WTC11 (cell line): Measurements from ENCODE around the gene DGKG. TPM values are rescaled to one million over a fixed set of nuclear protein-coding genes. Genes with fewer than 3 reads are reported as not detected.

Source experiments
- ATAC-seq: fragments of 200-7000 bp; cut with Tn5 transposase; 2 replicates; pipeline ENCODE4 v1.10.0; 2021; ENCODE audit warnings: mild to moderate bottlenecking, moderate library complexity
- CTCF ChIA-PET: fragments of 300-600 bp; sonication (Branson Sonifier 250); formaldehyde crosslinking; loops from one replicate; lab custom pipeline; 2021; ENCODE audit warnings: antibody characterized with exemption; lab: Charles Lee
- POLR2A ChIA-PET: fragments of 350-600 bp; sonication (Branson Sonifier 250); formaldehyde crosslinking; loops from one replicate; lab custom pipeline; 2021; ENCODE audit warnings: antibody characterized with exemption; lab: Charles Lee
- DNase-seq: peaks from one replicate; pipeline ENCODE4 v3.0.0; 2021; ENCODE audit warnings: low spot score
- H3K27ac Mint-ChIP-seq: 2 replicates; pipeline ENCODE4 v1.8.0; 2021; ENCODE audit warnings: mixed read lengths
- H3K27me3 Mint-ChIP-seq: 2 replicates; pipeline ENCODE4 v1.8.0; 2021; ENCODE audit warnings: low read depth, mild to moderate bottlenecking, moderate library complexity, mixed read lengths
- H3K36me3 Mint-ChIP-seq: 2 replicates; pipeline ENCODE4 v1.8.0; 2021; ENCODE audit warnings: mixed read lengths
- H3K4me1 Mint-ChIP-seq: 2 replicates; pipeline ENCODE4 v1.8.0; 2022; ENCODE audit warnings: mixed read lengths
- H3K4me3 Mint-ChIP-seq: 2 replicates; pipeline ENCODE4 v1.8.0; 2021; ENCODE audit warnings: mild to moderate bottlenecking, moderate library complexity, mixed read lengths
- H3K9me3 Mint-ChIP-seq: 2 replicates; pipeline ENCODE4 v1.8.0; 2021; ENCODE audit warnings: mixed read lengths
- ATF1 ChIP-seq: sonication (generic); formaldehyde crosslinking; IDR thresholded peaks from 2 replicates; pipeline ENCODE4 v1.8.1; 2023; ENCODE audit warnings: mild to moderate bottlenecking, moderate library complexity, missing genetic modification reagents
- ATF3 ChIP-seq: sonication (generic); formaldehyde crosslinking; conservative IDR thresholded peaks from 2 replicates; pipeline ENCODE4 v1.8.1; 2022; ENCODE audit warnings: mild to moderate bottlenecking, missing genetic modification reagents
- CBFB ChIP-seq: sonication (generic); formaldehyde crosslinking; IDR thresholded peaks from 2 replicates; pipeline ENCODE4 v1.8.1; 2022; ENCODE audit warnings: mild to moderate bottlenecking, low read depth, missing genetic modification reagents
- CDX4 ChIP-seq: fragments of 250-450 bp; sonication (Bioruptor Pico); IDR thresholded peaks from 2 replicates; pipeline ENCODE4 v1.9.0; 2021; ENCODE audit warnings: moderate library complexity, mild to moderate bottlenecking, inconsistent platforms, borderline replicate concordance
- CREB1 ChIP-seq: sonication (generic); formaldehyde crosslinking; IDR thresholded peaks from 2 replicates; pipeline ENCODE4 v1.8.0; 2023; ENCODE audit warnings: mild to moderate bottlenecking, missing genetic modification reagents
- ESRRA ChIP-seq: sonication (generic); formaldehyde crosslinking; IDR thresholded peaks from 2 replicates; pipeline ENCODE4 v1.8.1; 2022; ENCODE audit warnings: mild to moderate bottlenecking, missing genetic modification reagents, borderline replicate concordance
- FOXJ3 ChIP-seq: sonication (generic); formaldehyde crosslinking; IDR thresholded peaks from 2 replicates; pipeline ENCODE4 v1.9.0; 2021; ENCODE audit warnings: missing genetic modification reagents, mild to moderate bottlenecking, borderline replicate concordance
- GRHL2 ChIP-seq: fragments of 250-450 bp; sonication (Bioruptor Pico); IDR thresholded peaks from 2 replicates; pipeline ENCODE4 v1.8.0; 2022; ENCODE audit warnings: mild to moderate bottlenecking, moderate library complexity; ENCODE audit not compliant: insufficient replicate concordance, severe bottlenecking
- GTF2I ChIP-seq: fragments of 250-450 bp; sonication (Bioruptor Pico); conservative IDR thresholded peaks from 2 replicates; pipeline ENCODE4 v1.4.0; 2021; ENCODE audit warnings: mild to moderate bottlenecking
- JAZF1 ChIP-seq: fragments of 250-450 bp; sonication (Bioruptor Pico); IDR thresholded peaks from 2 replicates; pipeline ENCODE4 v1.9.0; 2021; ENCODE audit warnings: moderate library complexity, mild to moderate bottlenecking, inconsistent platforms
- JUN ChIP-seq: sonication (generic); formaldehyde crosslinking; IDR thresholded peaks from 2 replicates; pipeline ENCODE4 v1.8.0; 2023; ENCODE audit warnings: mild to moderate bottlenecking, missing genetic modification reagents
- KAT7 ChIP-seq: sonication (generic); formaldehyde crosslinking; IDR thresholded peaks from 2 replicates; pipeline ENCODE4 v1.8.1; 2023; ENCODE audit warnings: missing genetic modification reagents, mild to moderate bottlenecking, borderline replicate concordance
- NFATC4 ChIP-seq: fragments of 250-450 bp; sonication (Bioruptor Pico); IDR thresholded peaks from 2 replicates; pipeline ENCODE4 v1.9.0; 2021; ENCODE audit warnings: mild to moderate bottlenecking
- PRRX2 ChIP-seq: fragments of 250-450 bp; sonication (Bioruptor Pico); IDR thresholded peaks from 2 replicates; pipeline ENCODE4 v1.8.0; 2021; ENCODE audit warnings: mild to moderate bottlenecking
- USF1 ChIP-seq: sonication (generic); formaldehyde crosslinking; IDR thresholded peaks from 2 replicates; pipeline ENCODE4 v1.8.0; 2022; ENCODE audit warnings: mild to moderate bottlenecking, missing genetic modification reagents
- ZNF317 ChIP-seq: sonication (generic); formaldehyde crosslinking; IDR thresholded peaks from 2 replicates; pipeline ENCODE4 v1.8.1; 2023; ENCODE audit warnings: low read depth, mild to moderate bottlenecking, moderate library complexity, missing genetic modification reagents, borderline replicate concordance
- ZNF396 ChIP-seq: fragments of 250-450 bp; sonication (Bioruptor Pico); IDR thresholded peaks from 2 replicates; pipeline ENCODE4 v1.8.0; 2021; ENCODE audit warnings: mild to moderate bottlenecking, moderate library complexity, borderline replicate concordance
- ZNF512 ChIP-seq: sonication (generic); formaldehyde crosslinking; IDR thresholded peaks from 2 replicates; pipeline ENCODE4 v1.8.1; 2022; ENCODE audit warnings: missing genetic modification reagents, borderline replicate concordance
- total RNA-seq: library from RNA; stranded (reverse); gene quantifications from 3 replicates; pipeline ENCODE4 v1.2.3, GENCODE V29; 2021
- TF ChIP-seq, protein P1 (sequence below): fragments of 200-600 bp; IDR thresholded peaks from 2 replicates; pipeline ENCODE4 v1.8.0; 2022; ENCODE audit warnings: antibody characterized with exemption
- TF ChIP-seq, protein P2 (sequence below): sonication (generic); formaldehyde crosslinking; IDR thresholded peaks from 2 replicates; pipeline ENCODE4 v1.8.1; 2023; ENCODE audit warnings: mild to moderate bottlenecking, missing genetic modification reagents, moderate library complexity

DGKG gene
- total RNA-seq, 1 experiment from 2014 or later: 0.92 TPM

DNA sequence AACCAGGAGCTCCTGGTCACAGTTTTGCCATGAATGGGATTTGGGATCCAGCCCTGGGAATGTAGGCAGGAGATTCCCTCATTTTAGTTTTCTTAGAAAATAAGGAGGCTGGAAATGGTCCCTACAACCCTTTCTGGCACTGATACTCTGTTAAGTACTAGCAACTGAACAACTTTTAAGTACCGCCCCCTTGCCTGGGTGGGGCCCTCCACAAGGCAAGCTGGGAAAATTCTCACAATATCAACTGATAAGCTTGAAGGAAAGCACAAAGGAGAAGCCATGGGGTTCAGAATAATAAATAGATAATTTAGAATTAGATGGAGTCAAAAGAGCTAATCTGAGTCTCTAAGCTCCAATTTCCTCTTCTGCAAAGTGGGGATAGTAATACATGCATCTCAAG, 4.2 kb upstream of the DGKG start:
- DNase-seq: no peak
- no peak for TF ChIP-seq ATF1
- TF ChIP-seq, protein P1, sequence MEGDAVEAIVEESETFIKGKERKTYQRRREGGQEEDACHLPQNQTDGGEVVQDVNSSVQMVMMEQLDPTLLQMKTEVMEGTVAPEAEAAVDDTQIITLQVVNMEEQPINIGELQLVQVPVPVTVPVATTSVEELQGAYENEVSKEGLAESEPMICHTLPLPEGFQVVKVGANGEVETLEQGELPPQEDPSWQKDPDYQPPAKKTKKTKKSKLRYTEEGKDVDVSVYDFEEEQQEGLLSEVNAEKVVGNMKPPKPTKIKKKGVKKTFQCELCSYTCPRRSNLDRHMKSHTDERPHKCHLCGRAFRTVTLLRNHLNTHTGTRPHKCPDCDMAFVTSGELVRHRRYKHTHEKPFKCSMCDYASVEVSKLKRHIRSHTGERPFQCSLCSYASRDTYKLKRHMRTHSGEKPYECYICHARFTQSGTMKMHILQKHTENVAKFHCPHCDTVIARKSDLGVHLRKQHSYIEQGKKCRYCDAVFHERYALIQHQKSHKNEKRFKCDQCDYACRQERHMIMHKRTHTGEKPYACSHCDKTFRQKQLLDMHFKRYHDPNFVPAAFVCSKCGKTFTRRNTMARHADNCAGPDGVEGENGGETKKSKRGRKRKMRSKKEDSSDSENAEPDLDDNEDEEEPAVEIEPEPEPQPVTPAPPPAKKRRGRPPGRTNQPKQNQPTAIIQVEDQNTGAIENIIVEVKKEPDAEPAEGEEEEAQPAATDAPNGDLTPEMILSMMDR: no peak
- no peak for TF ChIP-seq ZNF512 (CRISPR knock-in tag)
- TF ChIP-seq CDX4 (CRISPR knock-in tag): no peak
- TF ChIP-seq, protein P2, sequence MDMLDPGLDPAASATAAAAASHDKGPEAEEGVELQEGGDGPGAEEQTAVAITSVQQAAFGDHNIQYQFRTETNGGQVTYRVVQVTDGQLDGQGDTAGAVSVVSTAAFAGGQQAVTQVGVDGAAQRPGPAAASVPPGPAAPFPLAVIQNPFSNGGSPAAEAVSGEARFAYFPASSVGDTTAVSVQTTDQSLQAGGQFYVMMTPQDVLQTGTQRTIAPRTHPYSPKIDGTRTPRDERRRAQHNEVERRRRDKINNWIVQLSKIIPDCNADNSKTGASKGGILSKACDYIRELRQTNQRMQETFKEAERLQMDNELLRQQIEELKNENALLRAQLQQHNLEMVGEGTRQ (CRISPR knock-in tag): no peak
- TF ChIP-seq JAZF1 (CRISPR knock-in tag): no peak
- no peak for TF ChIP-seq ZNF396 (CRISPR knock-in tag)
- no peak for TF ChIP-seq PRRX2 (CRISPR knock-in tag)
- TF ChIP-seq ATF3 (CRISPR knock-in tag): no peak
- no peak for TF ChIP-seq CBFB (CRISPR knock-in tag)
- no peak for TF ChIP-seq KAT7 (CRISPR knock-in tag)
- no peak for TF ChIP-seq USF1 (CRISPR knock-in tag)
- no peak for TF ChIP-seq JUN (CRISPR knock-in tag)
- no peak for TF ChIP-seq FOXJ3 (CRISPR knock-in tag)
- no peak for TF ChIP-seq GTF2I (CRISPR knock-in tag)
- TF ChIP-seq ESRRA (CRISPR knock-in tag): no peak
- no peak for TF ChIP-seq CREB1 (CRISPR knock-in tag)
- TF ChIP-seq GRHL2 (CRISPR knock-in tag): no peak
- no peak for TF ChIP-seq ZNF317 (CRISPR knock-in tag)
- no peak for TF ChIP-seq NFATC4 (CRISPR knock-in tag)
- TF ChIP-seq, all 79 proteins: peak for 0
- H3K4me1 Mint-ChIP-seq: peaks cover 8% of the 10 kb centered on the region
- ATAC-seq: no peak
- no peak overlapping the region for H3K27ac Mint-ChIP-seq
- POLR2A ChIA-PET: no interaction called here
- H3K36me3 Mint-ChIP-seq: no peaks in the 10 kb centered on the region
- H3K4me3 Mint-ChIP-seq: no peak overlapping the region
- CTCF ChIA-PET: interaction anchor here (0.5 to 1.3 kb wide), 3 partner anchors 18 to 106 kb away, joined by 3 to 5 read pairs (median 5); no protein-coding TSS in a partner anchor
- H3K9me3 Mint-ChIP-seq: no peaks in the 10 kb centered on the region
- H3K27me3 Mint-ChIP-seq: peaks cover 42% of the 10 kb centered on the region
